Subcutaneous abdominal adipose tissue (tissue), 5 donors: Measurements from ENCODE around the gene TOP1.
A peak's percentile ranks its signal among the peaks of the same experiment; 100 is the strongest.

ENCODE experiments used
- H3K27ac ChIP-seq: one replicate; pipeline ENCODE4 v1.7.0; 2013; ENCODE audit warnings: low read depth, mild to moderate bottlenecking, inconsistent platforms, low read length, moderate library complexity
- H3K27me3 ChIP-seq, 5 donors: one replicate each; pipeline ENCODE4 v1.7.0; 2013; ENCODE audit warnings: low read length in 5 of 5, inconsistent platforms in 1 of 5; ENCODE audit not compliant: control insufficient read depth in 5 of 5, insufficient read depth in 4 of 5
- H3K36me3 ChIP-seq, 5 donors: one replicate each; pipeline ENCODE4 v1.7.0; 2013; ENCODE audit warnings: low read length in 5 of 5; ENCODE audit not compliant: control insufficient read depth in 5 of 5, insufficient read depth in 5 of 5
- H3K4me1 ChIP-seq, 5 donors: one replicate each; pipeline ENCODE4 v1.7.0; 2013; ENCODE audit warnings: low read length in 5 of 5, mild to moderate bottlenecking in 3 of 5, moderate library complexity in 1 of 5; ENCODE audit not compliant: control insufficient read depth in 5 of 5, insufficient read depth in 5 of 5
- H3K4me3 ChIP-seq, 5 donors: one replicate each; pipeline ENCODE4 v1.7.0; 2013; ENCODE audit warnings: low read length in 5 of 5, low read depth in 1 of 5
- H3K9ac ChIP-seq, 5 donors: one replicate each; pipeline ENCODE4 v1.7.0; 2013; ENCODE audit warnings: low read length in 5 of 5, mild to moderate bottlenecking in 4 of 5, moderate library complexity in 3 of 5
- H3K9me3 ChIP-seq, 5 donors: one replicate each; pipeline ENCODE4 v1.7.0; 2013; ENCODE audit warnings: low read length in 5 of 5; ENCODE audit not compliant: control insufficient read depth in 5 of 5
- donor health status: healthy.
- donor health status: healthy.
- donor health status: healthy.
- donor health status: healthy.
- donor health status: healthy.

Gene TOP1

DNA sequence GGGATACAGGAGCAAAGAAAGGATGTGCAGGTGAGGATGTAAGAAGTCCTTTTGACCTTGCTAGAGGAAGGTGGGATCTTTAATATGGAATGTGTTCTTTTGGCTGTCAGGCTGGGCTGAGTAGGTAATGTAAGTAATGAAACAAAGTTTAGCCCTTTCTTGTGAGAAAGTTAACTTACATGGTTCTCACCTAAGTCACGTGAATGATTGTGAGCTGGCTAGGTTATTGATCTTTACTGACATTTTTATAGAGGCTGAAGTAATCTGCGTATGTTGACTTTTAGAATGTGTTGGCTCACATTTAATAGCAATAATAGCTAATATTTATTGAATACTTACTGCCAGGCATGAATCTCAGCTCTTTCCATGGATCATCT, 2.6 kb downstream of the TOP1 start:
- Histone ChIP-seq H3K9ac (peak overlapping the region in 1 of 5 donors; percentile 25), H3K27ac (no peak overlapping the region)

DNA sequence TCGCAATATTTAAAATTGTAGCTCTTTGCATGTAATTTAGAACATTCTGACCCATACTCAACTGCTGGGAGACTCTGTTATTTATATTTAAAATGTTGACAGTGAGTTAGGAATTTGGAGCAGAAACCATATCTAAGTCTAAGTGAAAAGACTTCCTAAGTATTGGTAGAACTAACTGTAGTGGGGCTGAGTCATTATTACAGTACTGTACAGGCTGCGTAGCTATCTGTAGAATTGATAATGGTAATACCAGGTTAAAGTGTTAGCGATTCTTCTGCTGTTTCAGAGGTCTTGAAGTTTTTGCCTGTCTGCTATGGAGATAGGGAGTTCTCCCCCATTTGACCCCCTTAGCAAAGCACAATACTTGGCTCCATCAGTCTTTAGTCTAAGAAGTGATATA, 3.6 kb downstream of the TOP1 start:
- no peak overlapping the region for H3K4me3 ChIP-seq
- H3K27me3 ChIP-seq, result no peaks in the 10 kb centered on the region
- H3K9ac ChIP-seq, result no peak overlapping the region
- peaks cover 2 to 58% (median 55%) of the 10 kb centered on the region in 5 donors for H3K4me1 ChIP-seq
- H3K27ac ChIP-seq, result no peak overlapping the region
- H3K36me3 ChIP-seq, result peaks cover 0 to 3% (median 0%) of the 10 kb centered on the region in 5 donors
- H3K9me3 ChIP-seq, result no peaks in the 10 kb centered on the region

More for the DNA sequence above, 2.6 kb downstream of the TOP1 start:
- peaks cover 0 to 3% (median 0%) of the 10 kb centered on the region in 5 donors for H3K36me3 ChIP-seq
- H3K4me3 ChIP-seq, result peak overlapping the region; percentile 29 to 97 (median 83)
- H3K4me1 ChIP-seq, result peaks cover 2 to 58% (median 55%) of the 10 kb centered on the region in 5 donors
- H3K9me3 ChIP-seq, result no peaks in the 10 kb centered on the region
- no peaks in the 10 kb centered on the region for H3K27me3 ChIP-seq

DNA sequence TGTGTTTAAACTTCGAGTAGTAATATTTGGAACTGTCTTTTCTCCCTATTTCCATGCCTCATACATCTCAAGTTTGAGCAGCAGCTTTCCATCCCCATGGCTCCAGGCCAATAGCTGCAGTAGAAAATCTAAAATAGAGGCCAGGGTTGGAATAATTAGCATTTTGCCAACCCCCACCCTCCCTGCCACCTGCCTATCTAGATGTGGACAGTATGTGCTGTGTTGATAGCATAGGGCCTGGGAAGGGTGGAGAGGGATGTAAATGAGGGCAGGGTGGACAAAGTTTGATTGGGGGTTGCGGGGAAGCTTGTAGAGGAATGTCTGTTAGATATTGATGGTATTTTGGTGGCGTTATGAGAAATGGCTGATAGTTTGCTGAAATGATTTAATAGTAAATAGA, 5.6 kb downstream of the TOP1 start:
- Histone ChIP-seq H3K4me3 (no peak overlapping the region), H3K4me1 (peaks cover 0 to 60% (median 50%) of the 10 kb centered on the region in 5 donors)

DNA sequence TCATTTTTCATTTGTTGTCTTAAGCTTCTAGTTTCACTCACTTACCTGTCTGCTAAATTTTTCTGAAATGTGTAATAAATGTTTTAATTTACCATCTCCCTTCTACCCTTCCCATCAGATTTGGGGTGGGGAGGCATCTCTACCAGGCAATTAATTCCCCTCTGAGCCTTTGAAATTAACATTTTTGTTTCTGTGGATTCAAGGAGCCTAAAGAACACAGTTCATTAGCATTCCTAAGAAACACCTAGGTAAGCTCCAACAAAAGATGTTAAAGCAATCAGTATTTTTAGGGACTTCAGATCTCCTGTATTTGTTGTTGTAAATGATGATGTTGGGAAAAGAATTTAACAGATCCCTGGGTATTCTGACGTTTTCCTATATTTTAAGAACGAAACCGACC, 6.6 kb downstream of the TOP1 start:
- no peak overlapping the region for H3K4me3 ChIP-seq
- no peaks in the 10 kb centered on the region for H3K27me3 ChIP-seq
- H3K27ac ChIP-seq, result no peak overlapping the region
- peaks cover 0 to 3% (median 0%) of the 10 kb centered on the region in 5 donors for H3K36me3 ChIP-seq
- no peaks in the 10 kb centered on the region for H3K9me3 ChIP-seq
- peaks cover 0 to 52% (median 45%) of the 10 kb centered on the region in 5 donors for H3K4me1 ChIP-seq
- no peak overlapping the region for H3K9ac ChIP-seq

More for the DNA sequence above, 5.6 kb downstream of the TOP1 start:
- Histone ChIP-seq H3K36me3 (peaks cover 0 to 3% (median 0%) of the 10 kb centered on the region in 5 donors), H3K27me3 (no peaks in the 10 kb centered on the region), H3K27ac (no peak overlapping the region), H3K9me3 (no peaks in the 10 kb centered on the region), H3K9ac (no peak overlapping the region)

DNA sequence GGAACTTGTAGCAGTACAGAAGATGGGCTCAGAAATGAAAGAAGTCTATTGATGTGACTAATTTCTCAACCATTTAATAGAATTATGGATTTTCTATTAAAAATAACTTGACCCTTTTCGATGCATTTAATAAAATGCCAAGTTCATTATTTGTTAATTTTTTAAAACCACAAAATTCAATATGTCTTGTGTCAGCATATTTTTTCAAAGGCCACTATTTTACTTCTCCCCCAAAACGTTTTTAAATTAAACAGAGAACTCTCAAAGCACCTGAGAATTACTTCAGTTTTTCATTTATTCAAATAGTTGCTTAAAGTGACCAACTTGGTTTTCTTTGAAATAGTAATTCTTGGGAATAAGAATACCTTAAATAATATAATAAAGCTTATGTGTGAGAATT, 8.6 kb downstream of the TOP1 start:
- no peak overlapping the region for H3K27ac ChIP-seq
- H3K27me3 ChIP-seq, result no peaks in the 10 kb centered on the region
- no peak overlapping the region for H3K9ac ChIP-seq
- H3K9me3 ChIP-seq, result no peaks in the 10 kb centered on the region
- H3K4me3 ChIP-seq, result no peak overlapping the region
- H3K36me3 ChIP-seq, result peaks cover 0 to 3% (median 0%) of the 10 kb centered on the region in 5 donors
- H3K4me1 ChIP-seq, result peaks cover 0 to 38% (median 34%) of the 10 kb centered on the region in 5 donors

DNA sequence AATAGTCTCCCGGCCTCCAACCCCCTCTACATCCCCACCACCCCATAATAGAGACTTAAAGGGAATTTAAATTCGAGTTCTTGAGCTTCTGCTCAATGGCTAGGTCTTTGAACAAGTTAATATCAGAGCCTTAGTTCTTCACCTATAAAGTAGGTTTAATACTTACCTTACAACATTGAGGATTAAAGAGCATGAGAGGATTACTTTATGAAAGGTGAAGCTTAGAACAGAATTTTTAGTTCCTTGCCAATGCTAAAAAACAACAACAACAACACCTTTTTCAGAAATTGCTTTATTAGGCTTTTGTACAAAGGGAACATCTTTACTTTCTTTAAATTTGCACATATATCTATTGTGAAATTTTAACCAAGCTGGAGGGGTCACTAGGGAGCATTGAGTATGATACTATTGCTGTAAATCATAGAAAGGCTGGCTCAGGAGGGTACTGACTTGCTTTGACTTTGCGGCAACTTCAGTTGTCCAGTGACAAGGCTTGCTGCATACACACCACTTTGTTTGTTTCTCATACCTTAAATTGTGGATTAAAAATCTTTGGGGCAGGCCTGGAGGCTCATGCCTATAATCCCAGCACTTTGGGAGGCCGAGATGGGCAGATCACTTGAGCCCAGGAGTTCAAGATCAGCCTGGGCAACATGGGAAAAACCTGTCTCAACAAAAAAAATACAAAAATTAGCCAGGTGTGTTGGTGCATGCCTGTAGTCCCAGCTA, 9.7 kb downstream of the TOP1 start:
- Histone ChIP-seq H3K36me3 (no peaks in the 10 kb centered on the region), H3K9me3 (no peaks in the 10 kb centered on the region), H3K27me3 (no peaks in the 10 kb centered on the region), H3K27ac (no peak overlapping the region), H3K9ac (no peak overlapping the region), H3K4me3 (no peak overlapping the region), H3K4me1 (peaks cover 0 to 30% (median 22%) of the 10 kb centered on the region in 5 donors)

DNA sequence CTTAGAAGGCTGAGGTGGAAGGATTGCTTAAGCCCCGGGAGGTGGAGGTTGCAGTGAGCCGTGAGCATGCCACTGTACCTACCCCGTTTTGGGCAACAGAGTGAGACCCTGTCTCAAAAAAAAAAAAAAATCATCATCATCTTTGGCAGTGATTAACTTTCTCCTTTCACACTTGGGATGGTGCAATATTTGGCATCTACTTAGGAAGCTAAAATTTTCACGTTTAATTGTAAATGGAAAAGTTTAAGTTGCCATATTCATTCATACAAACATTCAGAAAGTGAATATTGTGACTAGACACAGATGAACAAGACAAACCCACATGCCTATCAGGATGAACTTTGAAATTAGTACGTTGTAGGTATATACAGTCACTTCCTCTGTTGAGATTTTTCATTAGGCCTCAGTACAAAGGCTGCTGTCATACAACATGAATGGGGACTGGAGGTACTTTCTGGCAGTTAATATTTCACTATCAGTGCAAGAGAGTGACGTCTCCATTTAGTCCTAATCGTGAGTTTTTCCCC, 10.3 kb downstream of the TOP1 start:
- peaks cover 0 to 23% (median 16%) of the 10 kb centered on the region in 5 donors for H3K4me1 ChIP-seq
- H3K4me3 ChIP-seq, result no peak overlapping the region
- H3K9me3 ChIP-seq, result no peaks in the 10 kb centered on the region
- H3K9ac ChIP-seq, result no peak overlapping the region
- H3K27ac ChIP-seq, result no peak overlapping the region
- no peaks in the 10 kb centered on the region for H3K36me3 ChIP-seq
- H3K27me3 ChIP-seq, result no peaks in the 10 kb centered on the region

DNA sequence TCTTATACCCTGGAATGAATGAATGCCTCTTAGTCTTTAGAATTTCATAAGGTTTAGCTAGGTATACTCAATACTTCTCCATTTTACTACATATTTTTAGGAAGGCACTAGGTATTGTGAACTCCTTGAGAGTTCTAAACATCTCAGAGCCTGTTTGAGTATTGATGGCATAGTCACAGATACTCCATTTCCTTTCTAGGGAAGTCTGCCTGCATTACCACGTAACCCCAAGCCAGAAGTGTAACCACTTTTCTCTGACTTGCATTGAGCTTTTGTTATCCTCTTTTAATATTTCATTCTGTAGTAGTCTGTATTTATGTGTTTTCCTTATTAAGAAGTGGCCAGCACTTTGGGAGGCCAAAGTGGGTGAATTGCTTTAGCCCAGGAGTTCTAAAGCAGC, 12.2 kb downstream of the TOP1 start:
- H3K27me3 ChIP-seq, result no peaks in the 10 kb centered on the region
- no peak overlapping the region for H3K4me3 ChIP-seq
- H3K9ac ChIP-seq, result no peak overlapping the region
- H3K27ac ChIP-seq, result no peak overlapping the region
- peaks cover 0 to 22% (median 16%) of the 10 kb centered on the region in 5 donors for H3K4me1 ChIP-seq
- H3K36me3 ChIP-seq, result no peaks in the 10 kb centered on the region
- H3K9me3 ChIP-seq, result no peaks in the 10 kb centered on the region

DNA sequence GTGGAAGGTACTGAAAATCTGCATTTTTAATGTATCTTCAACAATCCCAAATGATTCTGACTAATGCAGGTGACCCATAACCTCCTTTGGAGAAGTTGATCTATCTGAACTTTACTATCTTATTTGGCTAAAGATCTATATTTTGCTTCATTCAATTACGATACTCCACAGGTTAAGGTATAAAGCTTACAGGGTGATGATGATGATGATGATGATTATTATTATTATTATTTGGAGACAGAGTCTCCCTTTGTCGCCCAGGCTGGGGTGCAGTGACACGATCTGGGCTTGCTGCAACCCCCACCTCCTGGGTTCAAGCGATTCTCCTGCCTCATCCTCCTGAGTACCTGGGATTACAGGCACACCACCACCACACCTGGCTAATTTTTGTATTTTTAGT, 13.1 kb downstream of the TOP1 start:
- H3K9ac ChIP-seq, result no peak overlapping the region
- H3K4me3 ChIP-seq, result no peak overlapping the region
- no peak overlapping the region for H3K27ac ChIP-seq
- H3K4me1 ChIP-seq, result peaks cover 0 to 28% (median 24%) of the 10 kb centered on the region in 5 donors
- H3K36me3 ChIP-seq, result no peaks in the 10 kb centered on the region
- no peaks in the 10 kb centered on the region for H3K9me3 ChIP-seq
- no peaks in the 10 kb centered on the region for H3K27me3 ChIP-seq

DNA sequence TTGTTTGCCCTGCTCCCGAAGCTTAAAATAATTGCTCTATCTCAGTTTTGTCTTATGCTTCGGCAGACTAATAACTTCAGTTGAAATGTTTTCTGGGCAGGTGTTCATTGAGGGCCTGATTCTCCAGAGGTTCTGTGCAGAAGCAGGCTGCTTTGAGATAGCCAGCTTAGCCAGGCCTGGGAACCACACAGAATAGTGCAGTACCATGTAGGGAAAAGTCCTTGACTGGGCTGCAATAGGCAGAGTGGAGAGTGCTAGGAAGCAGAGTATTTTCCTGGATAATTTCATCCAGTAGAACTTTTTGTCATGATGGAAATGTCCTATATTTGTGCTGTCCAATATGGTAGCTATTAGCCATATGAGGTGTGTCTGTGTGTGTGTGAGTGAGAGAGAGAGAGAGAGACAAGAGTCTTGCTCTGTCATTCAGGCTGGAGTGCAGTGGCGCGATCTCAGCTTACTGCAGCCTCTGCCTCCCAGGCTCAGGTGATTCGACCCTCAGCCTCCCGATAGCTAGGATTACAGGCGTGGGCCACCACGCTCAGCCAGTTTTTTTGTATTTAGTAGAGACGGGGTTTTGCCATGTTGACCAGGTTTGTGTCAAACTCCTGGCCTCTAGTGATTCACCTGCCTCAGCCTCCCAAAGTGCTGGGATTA, 15.9 kb downstream of the TOP1 start:
- Histone ChIP-seq H3K4me3 (no peak overlapping the region), H3K9ac (no peak overlapping the region), H3K9me3 (no peaks in the 10 kb centered on the region), H3K4me1 (peaks cover 3 to 54% (median 48%) of the 10 kb centered on the region in 5 donors), H3K36me3 (no peaks in the 10 kb centered on the region), H3K27ac (no peak overlapping the region), H3K27me3 (no peaks in the 10 kb centered on the region)
